Neural cell (in vitro differentiated cells): ENCODE data around the gene AKAP6. TPM values are rescaled to one million over a fixed set of nuclear protein-coding genes. Genes with fewer than 3 reads are reported as not detected.

Experiments
- H2AFZ ChIP-seq: fragments of 200-600, 300-800 bp; sonication (generic), shearing (Covaris generic); 2 replicates; pipeline ENCODE4 v1.6.0; 2014; ENCODE audit warnings: low read depth, mild to moderate bottlenecking, antibody characterized with exemption, low read length, moderate library complexity
- H3F3A ChIP-seq: fragments of 200-600 bp; shearing (Covaris generic); 2 replicates; pipeline ENCODE4 v1.6.1; 2016; ENCODE audit warnings: mild to moderate bottlenecking, moderate library complexity, mixed read lengths, antibody characterized with exemption, low read length; ENCODE audit not compliant: insufficient read depth, poor library complexity, severe bottlenecking
- H3K27ac ChIP-seq: fragments of 200-600, 300-800 bp; sonication (generic), shearing (Covaris generic); 2 replicates; pipeline ENCODE4 v1.5.1; 2014; ENCODE audit warnings: mild to moderate bottlenecking, low read length, moderate library complexity
- H3K27me3 ChIP-seq: fragments of 300-800, 200-600 bp; sonication (generic), shearing (Covaris generic); 2 replicates; pipeline ENCODE4 v1.6.0; 2014; ENCODE audit warnings: mild to moderate bottlenecking, low read depth, low read length, moderate library complexity; ENCODE audit not compliant: insufficient read depth
- H3K36me3 ChIP-seq: fragments of 300-800, 200-600 bp; sonication (generic), shearing (Covaris generic); 2 replicates; pipeline ENCODE4 v1.5.1; 2014; ENCODE audit warnings: mild to moderate bottlenecking, antibody characterized with exemption, low read length, moderate library complexity; ENCODE audit not compliant: insufficient read depth
- H3K4me2 ChIP-seq: fragments of 300-800, 200-600 bp; sonication (generic), shearing (Covaris generic); 2 replicates; pipeline ENCODE4 v1.6.0; 2014; ENCODE audit warnings: mild to moderate bottlenecking, low read length
- H3K4me3 ChIP-seq: fragments of 300-800, 200-600 bp; sonication (generic), shearing (Covaris generic); 2 replicates; pipeline ENCODE4 v1.5.1; 2014; ENCODE audit warnings: mild to moderate bottlenecking, low read length, moderate library complexity
- H3K79me2 ChIP-seq: fragments of 200-600 bp; shearing (Covaris generic); replicated peaks from 2 replicates; pipeline ENCODE4 v1.6.0; 2014; ENCODE audit warnings: mild to moderate bottlenecking, low read length, moderate library complexity; ENCODE audit not compliant: insufficient read depth
- H3K9ac ChIP-seq: fragments of 300-800, 200-600 bp; sonication (generic), shearing (Covaris generic); 2 replicates; pipeline ENCODE4 v1.6.1; 2016; ENCODE audit warnings: mild to moderate bottlenecking, low read length, mixed read lengths
- H3K9me2 ChIP-seq: fragments of 200-600 bp; shearing (Covaris generic); 2 replicates; pipeline ENCODE4 v1.6.1; 2016; ENCODE audit warnings: mild to moderate bottlenecking, low read length, mixed read lengths; ENCODE audit not compliant: insufficient read depth
- H3K9me3 ChIP-seq: fragments of 200-600, 300-800 bp; sonication (generic), shearing (Covaris generic); 2 replicates; pipeline ENCODE4 v1.6.1; 2016; ENCODE audit warnings: mild to moderate bottlenecking, mixed run types, low read length, moderate library complexity, mixed read lengths
- H4K20me1 ChIP-seq: fragments of 200-600 bp; shearing (Covaris generic); 2 replicates; pipeline ENCODE4 v1.6.1; 2016; ENCODE audit warnings: mild to moderate bottlenecking, mixed run types; ENCODE audit not compliant: insufficient read depth
- CTCF ChIP-seq: fragments of 450-650 bp; IDR thresholded peaks from 2 replicates; pipeline ENCODE4 v1.5.1; 2014; ENCODE audit warnings: antibody characterized with exemption, mild to moderate bottlenecking, moderate library complexity; ENCODE audit not compliant: poor library complexity, severe bottlenecking
- EP300 ChIP-seq: fragments of 450-650 bp; conservative IDR thresholded peaks from 2 replicates; pipeline ENCODE4 v1.6.1; 2014; ENCODE audit warnings: antibody characterized with exemption, mild to moderate bottlenecking, moderate library complexity; ENCODE audit not compliant: poor library complexity, severe bottlenecking
- MXI1 ChIP-seq: fragments of 450-650 bp; conservative IDR thresholded peaks from 2 replicates; pipeline ENCODE4 v1.6.1; 2014; ENCODE audit warnings: antibody characterized with exemption, mild to moderate bottlenecking; ENCODE audit not compliant: poor library complexity, severe bottlenecking
- POLR2AphosphoS5 ChIP-seq: IDR thresholded peaks from 2 replicates; pipeline ENCODE4 v1.6.1; 2012
- RAD21 ChIP-seq: fragments of 450-650 bp; conservative IDR thresholded peaks from 2 replicates; pipeline ENCODE4 v1.6.1; 2014; ENCODE audit warnings: antibody characterized with exemption, mild to moderate bottlenecking, moderate library complexity
- REST ChIP-seq: IDR thresholded peaks from 2 replicates; pipeline ENCODE4 v1.6.1; 2012; ENCODE audit warnings: borderline replicate concordance
- SMC3 ChIP-seq: fragments of 450-650 bp; conservative IDR thresholded peaks from 2 replicates; pipeline ENCODE4 v1.6.1; 2014; ENCODE audit warnings: antibody characterized with exemption, mild to moderate bottlenecking, moderate library complexity; ENCODE audit not compliant: poor library complexity
- TAF1 ChIP-seq: IDR thresholded peaks from 2 replicates; pipeline ENCODE4 v1.6.1; 2012; ENCODE audit warnings: low read depth
- polyA plus RNA-seq: library from polyadenylated mRNA; depleted of rRNA; stranded (reverse); fragments of >200 nt; gene quantifications from 2 replicates; pipeline ENCODE4 v1.2.3, GENCODE V29; 2014

The AKAP6 gene
- polyA plus RNA-seq, 1 donor from 2014 or later: 15.8 TPM

GRCh38 chr14:32561520-32561919 is 232.4 kb downstream of the AKAP6 start:
- no peak overlapping the region for H3K9ac ChIP-seq
- H3K27ac ChIP-seq: no peak overlapping the region
- no peaks in the 10 kb centered on the region for H3F3A ChIP-seq
- no peaks in the 10 kb centered on the region for H3K27me3 ChIP-seq
- no peak overlapping the region for H3K4me2 ChIP-seq
- TF ChIP-seq REST (no peak), TAF1 (no peak), MXI1 (no peak)
- H3K79me2 ChIP-seq: no peaks in the 10 kb centered on the region
- H3K36me3 ChIP-seq: no peaks in the 10 kb centered on the region
- no peaks in the 10 kb centered on the region for H3K9me3 ChIP-seq
- H3K9me2 ChIP-seq: no peaks in the 10 kb centered on the region
- no peak overlapping the region for H2AFZ ChIP-seq
- H4K20me1 ChIP-seq: no peaks in the 10 kb centered on the region
- no peak overlapping the region for H3K4me3 ChIP-seq

DNA sequence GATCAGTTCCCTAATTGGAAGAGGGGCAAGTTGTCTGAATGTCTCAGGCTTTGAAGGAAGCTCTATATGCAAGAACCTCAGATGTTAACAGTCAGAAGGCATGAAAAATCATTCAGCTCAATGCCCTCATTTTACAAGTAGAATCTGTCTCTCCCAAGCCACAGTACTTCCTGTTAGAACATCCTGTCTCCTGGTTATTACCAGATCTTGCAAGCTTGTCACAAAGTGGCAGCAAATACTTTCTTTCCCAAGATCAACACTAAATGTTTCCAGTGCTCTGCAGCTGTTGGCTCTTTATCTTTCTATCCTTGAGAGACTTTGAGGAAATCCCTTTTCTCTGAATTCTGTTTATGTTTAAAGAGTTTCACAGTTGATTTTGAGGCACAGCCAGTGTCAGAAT is 235.5 kb downstream of the AKAP6 start:
- no peak for TF ChIP-seq REST
- no peak for TF ChIP-seq TAF1
- no peak for TF ChIP-seq POLR2AphosphoS5
- TF ChIP-seq SMC3: no peak
- TF ChIP-seq RAD21: no peak
- TF ChIP-seq CTCF: no peak
- no peak for TF ChIP-seq EP300
- TF ChIP-seq MXI1: no peak
- Histone ChIP-seq H3K4me2 (no peak overlapping the region), H3F3A (no peaks in the 10 kb centered on the region), H3K9me2 (no peaks in the 10 kb centered on the region), H3K4me3 (no peak overlapping the region), H3K27me3 (no peaks in the 10 kb centered on the region), H3K9ac (no peak overlapping the region), H3K27ac (no peak overlapping the region), H3K79me2 (no peaks in the 10 kb centered on the region), H3K36me3 (no peaks in the 10 kb centered on the region), H2AFZ (no peak overlapping the region), H3K9me3 (no peaks in the 10 kb centered on the region), H4K20me1 (no peaks in the 10 kb centered on the region)
